Activated gamma-delta T cell treated with Interleukin-2 at 50 U/mL for 16 hours (primary cell): ENCODE results near the gene COMT.

Experiments
- DNase-seq: peaks from one replicate; pipeline ENCODE4 v3.0.0-alpha.2; 2020

The COMT gene

DNA sequence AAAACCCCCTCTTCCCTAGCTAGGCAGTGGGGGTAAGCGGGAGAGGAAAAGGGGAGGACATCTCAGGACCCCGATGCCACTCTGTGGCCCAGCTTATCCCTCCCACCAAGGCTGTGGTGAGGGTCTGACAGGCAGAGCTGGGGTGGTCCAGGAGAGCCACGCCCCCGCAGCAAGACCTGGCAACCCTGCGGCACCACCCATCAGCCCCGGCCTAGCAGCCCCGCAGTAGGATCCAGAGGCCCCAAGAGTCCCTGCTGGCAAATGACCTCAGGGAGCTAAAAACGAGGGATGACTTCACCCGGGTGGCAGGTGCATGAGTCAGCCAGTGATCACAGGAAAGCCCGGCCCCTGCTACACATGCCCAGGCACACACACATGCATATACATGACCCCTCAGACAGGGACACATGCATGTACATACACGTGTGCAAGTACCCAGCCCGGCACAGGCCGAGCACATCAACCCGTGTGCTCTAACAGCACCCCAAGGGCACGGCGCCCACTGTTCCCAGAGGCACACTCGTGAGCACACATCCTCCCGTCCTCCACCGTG is 42.7 kb downstream of the COMT start:
- DNase-seq, result no peak

DNA sequence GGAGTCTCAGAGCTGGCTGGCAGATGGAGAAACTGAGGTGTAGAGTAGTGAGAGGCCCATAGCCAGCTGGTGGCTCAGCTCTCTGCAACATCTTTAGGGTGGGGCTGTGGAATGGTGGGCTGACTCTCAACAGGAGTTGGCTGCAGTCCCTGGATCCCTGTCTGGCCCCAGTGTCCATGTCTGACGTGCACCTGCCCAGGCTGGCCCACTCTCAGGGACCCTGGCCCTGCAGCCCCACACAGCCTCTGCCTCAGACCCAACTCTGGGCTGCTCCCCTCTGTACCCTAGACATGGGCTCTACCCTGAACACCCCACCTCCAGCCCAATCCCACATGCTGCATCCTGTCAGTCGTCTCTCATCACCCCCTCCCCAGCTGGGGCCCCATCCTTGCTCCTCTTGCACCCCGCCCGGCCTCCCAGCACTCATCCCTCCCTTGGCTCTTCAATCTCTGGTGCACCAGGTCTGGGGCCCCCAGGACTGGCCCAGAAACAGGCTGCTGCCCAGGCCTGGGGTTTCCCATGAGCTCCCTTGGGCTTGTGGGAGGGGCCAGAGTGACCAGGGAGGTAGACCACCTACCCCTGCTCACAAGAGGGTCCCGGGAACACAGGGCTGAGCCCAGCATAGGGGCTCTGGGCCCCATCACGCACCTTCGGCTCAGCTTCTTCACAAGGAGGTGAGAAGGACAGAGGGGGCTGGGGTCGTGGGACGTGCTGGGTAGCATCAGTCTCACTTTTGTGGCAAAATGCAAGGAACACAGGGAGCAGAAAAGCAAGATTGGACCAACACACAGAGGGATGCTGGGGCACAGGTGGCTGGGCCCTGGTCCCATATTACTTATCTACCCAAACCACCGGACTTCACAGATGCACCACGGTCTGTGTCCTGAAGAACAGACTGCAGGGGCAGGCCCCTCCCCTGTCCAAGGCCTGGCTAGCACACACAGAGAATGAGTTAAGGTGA is 43.6 kb downstream of the COMT start:
- no peak for DNase-seq

DNA sequence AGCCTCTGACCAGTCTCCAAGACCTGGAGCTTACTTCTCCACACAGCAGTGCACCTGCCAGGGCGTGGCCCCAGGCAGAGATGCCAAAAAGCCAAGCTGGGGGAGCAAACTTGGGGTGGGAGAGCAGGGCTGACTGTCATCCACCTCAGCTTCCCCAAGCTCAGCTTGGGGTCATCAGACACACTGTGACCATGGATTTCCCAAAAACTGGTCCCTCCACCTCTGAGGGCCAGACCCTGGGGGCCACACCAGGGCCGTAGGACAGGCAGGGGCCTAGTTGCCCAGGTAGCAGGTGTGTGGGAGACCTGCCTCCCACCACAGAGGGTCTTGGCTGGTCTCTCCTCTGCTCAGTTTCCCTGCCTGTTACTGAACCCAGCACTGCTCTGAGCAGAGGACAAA is 44.4 kb downstream of the COMT start:
- no peak for DNase-seq

GRCh38 chr22:19986410-19987341 is 45.1 kb downstream of the COMT start:
- DNase-seq, result peak; percentile 54

- DNase-seq, result no peak
These were observed 46.1 kb downstream of the COMT start for GRCh38 chr22:19987394-19988306.

- DNase-seq, result no peak
These were observed 46.8 kb downstream of the COMT start for GRCh38 chr22:19988331-19988808.

DNA sequence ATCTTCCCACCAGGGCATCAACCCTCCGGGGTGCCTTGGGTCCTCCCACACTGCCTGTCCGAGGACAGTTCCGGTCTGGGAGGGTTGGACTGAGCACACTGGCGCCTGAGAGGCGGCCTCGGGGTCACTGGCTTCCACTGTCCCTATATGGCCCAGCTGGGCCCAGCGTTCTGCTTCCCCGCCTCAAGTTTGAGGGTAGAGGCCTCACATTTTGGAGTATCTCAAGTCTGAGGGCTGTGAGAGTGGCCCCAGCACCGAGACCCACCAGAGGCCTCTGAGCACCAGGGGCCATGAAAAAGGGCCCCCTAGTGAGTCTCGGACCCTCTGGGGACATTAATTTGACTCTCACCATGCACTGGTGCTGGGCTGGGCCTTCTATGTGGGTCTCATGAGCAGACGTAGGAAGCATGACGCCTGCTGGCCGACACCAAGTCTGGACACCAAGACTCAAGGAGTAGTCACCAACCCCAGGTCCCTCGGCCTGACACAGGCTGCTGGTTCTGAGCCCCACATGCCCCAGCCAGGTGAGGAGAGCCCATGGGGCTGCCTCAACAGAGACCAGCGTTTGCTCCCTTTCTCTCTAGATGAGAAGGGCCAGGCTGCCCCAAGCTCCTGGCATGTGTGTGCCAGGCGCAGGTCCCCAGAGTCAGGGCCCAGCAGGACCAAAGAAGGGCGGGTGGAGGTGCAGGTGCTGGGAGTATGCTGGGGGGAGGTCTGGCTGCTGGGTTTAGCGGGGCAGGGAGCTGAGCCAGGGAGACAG is 47.6 kb downstream of the COMT start:
- DNase-seq, result no peak

DNA sequence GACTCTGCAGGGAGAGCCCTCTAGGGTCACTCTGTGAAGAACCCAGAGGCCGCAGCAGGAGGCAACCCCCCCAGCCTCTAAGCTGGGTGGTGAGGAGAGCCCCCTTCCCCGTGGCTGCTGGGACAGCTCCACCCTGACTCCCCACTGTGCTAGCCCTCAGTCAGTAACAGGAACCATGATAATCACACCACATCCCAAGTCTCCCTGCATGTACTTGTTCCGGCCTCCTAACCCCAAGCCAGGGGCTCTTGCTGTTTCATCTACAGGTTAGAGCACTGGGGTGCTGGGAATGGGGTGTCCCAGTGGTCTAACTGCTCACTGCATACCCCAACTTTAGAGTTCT is 48.1 kb downstream of the COMT start:
- DNase-seq, result no peak

DNA sequence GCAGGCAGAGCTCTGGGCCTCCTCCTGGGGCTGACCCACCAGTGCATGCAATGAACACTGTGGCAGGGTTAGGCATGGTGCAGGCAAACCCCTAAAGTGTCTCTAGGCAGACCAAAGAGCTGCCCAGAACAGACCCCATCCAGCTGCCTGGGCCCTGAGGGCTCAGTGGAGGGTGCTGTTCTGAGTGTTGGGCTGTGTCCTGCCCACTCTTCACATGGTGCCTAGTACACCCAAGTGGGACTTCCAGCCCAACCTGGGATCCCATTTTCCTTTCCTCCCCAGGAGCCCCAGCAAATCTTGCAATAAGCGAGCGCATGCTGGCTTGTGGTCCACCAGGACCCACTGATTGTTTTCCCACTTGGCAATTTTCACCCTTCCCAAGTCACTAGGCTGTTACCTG is 48.6 kb downstream of the COMT start:
- DNase-seq, result no peak

GRCh38 chr22:19990609-19991394 is 49.2 kb downstream of the COMT start:
- DNase-seq, result no peak

GRCh38 chr22:19991395-19991644 is 49.7 kb downstream of the COMT start:
- DNase-seq, result no peak

DNA sequence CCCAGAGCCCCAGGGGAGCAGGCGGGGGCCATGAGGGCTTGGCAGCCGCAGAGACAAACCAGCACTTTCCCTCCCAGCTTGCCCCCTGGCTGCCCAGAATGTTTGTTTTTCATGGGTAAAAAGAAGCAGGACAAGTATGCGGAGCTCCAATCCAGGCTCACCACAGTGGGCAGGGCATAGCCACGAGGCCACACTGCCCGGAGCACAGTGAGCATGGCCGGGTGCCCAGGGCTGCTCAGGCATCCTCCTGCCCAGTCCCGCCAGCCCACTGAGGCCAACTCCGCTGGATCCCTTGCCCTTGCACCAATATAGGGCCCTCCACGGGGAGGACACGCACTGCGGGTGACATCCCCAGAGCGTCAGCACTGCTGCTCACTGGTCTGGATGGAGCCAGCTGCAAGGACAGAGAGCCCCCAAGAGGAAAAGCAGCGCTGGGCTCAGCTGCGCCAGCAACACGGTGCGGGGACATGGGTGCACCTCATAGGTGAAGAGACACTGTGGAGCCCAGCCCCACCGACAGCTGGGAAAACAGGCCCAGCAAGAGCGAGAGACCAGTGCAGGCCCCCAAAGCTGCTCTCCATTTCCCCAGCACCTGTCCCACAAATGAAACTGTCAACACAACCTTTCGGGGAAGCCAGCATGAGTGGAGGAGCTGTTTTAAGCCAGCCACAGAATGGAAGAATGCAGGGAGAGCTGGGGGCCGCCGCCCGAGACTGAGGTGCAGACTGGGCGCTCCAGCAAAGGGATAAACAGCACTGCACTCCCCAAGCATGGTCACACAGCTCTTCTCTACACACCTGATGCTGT is 50.3 kb downstream of the COMT start:
- no peak for DNase-seq

- no peak for DNase-seq
These were observed 50.9 kb downstream of the COMT start for GRCh38 chr22:19992481-19992911.

DNA sequence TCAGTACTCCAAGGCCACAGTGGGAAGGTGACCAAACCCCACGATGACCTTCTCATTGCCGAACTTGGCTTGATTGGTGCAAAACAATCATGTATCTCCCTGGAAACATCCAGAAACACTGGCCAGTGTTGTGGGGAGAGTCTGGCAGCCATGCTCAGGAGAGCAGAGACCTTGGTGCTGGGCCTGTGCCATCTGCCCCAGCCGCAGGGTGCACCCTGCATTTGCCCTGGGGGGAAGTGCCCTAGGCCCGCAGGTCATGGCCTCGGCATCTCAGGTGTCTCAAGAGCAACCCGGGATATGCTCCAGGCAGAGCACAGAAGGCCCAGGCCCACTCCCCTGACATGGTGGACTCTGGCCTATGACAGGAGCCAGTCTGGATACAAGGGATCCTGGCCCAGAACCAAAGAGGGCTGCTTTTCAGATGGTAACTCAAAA is 51.4 kb downstream of the COMT start:
- DNase-seq, result no peak

GRCh38 chr22:19993926-19994325 is 52.4 kb downstream of the COMT start:
- DNase-seq, result no peak

GRCh38 chr22:19994851-19995610 is 53.5 kb downstream of the COMT start:
- DNase-seq, result no peak

- no peak for DNase-seq
These were observed 54.2 kb downstream of the COMT start for GRCh38 chr22:19995611-19996339.

- DNase-seq, result no peak
These were observed 55.3 kb downstream of the COMT start for GRCh38 chr22:19996694-19997384.
